WTC11 (cell line): ENCODE results near the gene IFITM5. TPM values are rescaled to one million over a fixed set of nuclear protein-coding genes. Genes with fewer than 3 reads are reported as not detected.
A peak's percentile ranks its signal among the peaks of the same experiment; 100 is the strongest.

ENCODE experiments used
- AR ChIP-seq: fragments of 250-450 bp; sonication (Bioruptor Pico); IDR thresholded peaks from 2 replicates; pipeline ENCODE4 v1.9.0; 2021; ENCODE audit warnings: mild to moderate bottlenecking
- ATF1 ChIP-seq: sonication (generic); formaldehyde crosslinking; IDR thresholded peaks from 2 replicates; pipeline ENCODE4 v1.8.1; 2023; ENCODE audit warnings: mild to moderate bottlenecking, moderate library complexity, missing genetic modification reagents
- ATF2 ChIP-seq: sonication (generic); formaldehyde crosslinking; IDR thresholded peaks from 2 replicates; pipeline ENCODE4 v1.8.1; 2022; ENCODE audit warnings: low read depth, missing genetic modification reagents, borderline replicate concordance
- CDX4 ChIP-seq: fragments of 250-450 bp; sonication (Bioruptor Pico); IDR thresholded peaks from 2 replicates; pipeline ENCODE4 v1.9.0; 2021; ENCODE audit warnings: moderate library complexity, mild to moderate bottlenecking, inconsistent platforms, borderline replicate concordance
- CREM ChIP-seq: sonication (generic); formaldehyde crosslinking; IDR thresholded peaks from 2 replicates; pipeline ENCODE4 v1.8.1; 2022; ENCODE audit warnings: mild to moderate bottlenecking, missing genetic modification reagents, moderate library complexity
- E2F4 ChIP-seq: sonication (generic); formaldehyde crosslinking; IDR thresholded peaks from 2 replicates; pipeline ENCODE4 v1.8.1; 2022; ENCODE audit warnings: low read depth, mild to moderate bottlenecking, moderate library complexity, missing genetic modification reagents, borderline replicate concordance
- E2F5 ChIP-seq: sonication (generic); formaldehyde crosslinking; IDR thresholded peaks from 2 replicates; pipeline ENCODE4 v1.8.1; 2022; ENCODE audit warnings: mild to moderate bottlenecking, moderate library complexity, missing genetic modification reagents
- EMX1 ChIP-seq: fragments of 250-450 bp; sonication (Bioruptor Pico); IDR thresholded peaks from 2 replicates; pipeline ENCODE4 v1.8.0; 2021; ENCODE audit warnings: mild to moderate bottlenecking
- ESRRA ChIP-seq: sonication (generic); formaldehyde crosslinking; IDR thresholded peaks from 2 replicates; pipeline ENCODE4 v1.8.1; 2022; ENCODE audit warnings: mild to moderate bottlenecking, missing genetic modification reagents, borderline replicate concordance
- FOXJ3 ChIP-seq: sonication (generic); formaldehyde crosslinking; IDR thresholded peaks from 2 replicates; pipeline ENCODE4 v1.9.0; 2021; ENCODE audit warnings: missing genetic modification reagents, mild to moderate bottlenecking, borderline replicate concordance
- FOXK1 ChIP-seq: sonication (generic); formaldehyde crosslinking; IDR thresholded peaks from 2 replicates; pipeline ENCODE4 v1.8.0; 2022; ENCODE audit warnings: mild to moderate bottlenecking, moderate library complexity, missing genetic modification reagents
- FOXP1 ChIP-seq: sonication (generic); formaldehyde crosslinking; IDR thresholded peaks from 2 replicates; pipeline ENCODE4 v1.8.0; 2022; ENCODE audit warnings: missing genetic modification reagents, mild to moderate bottlenecking, moderate library complexity, borderline replicate concordance
- FOXP4 ChIP-seq: sonication (generic); formaldehyde crosslinking; IDR thresholded peaks from 2 replicates; pipeline ENCODE4 v1.8.0; 2022; ENCODE audit warnings: mild to moderate bottlenecking, missing genetic modification reagents
- GTF2I ChIP-seq: fragments of 250-450 bp; sonication (Bioruptor Pico); conservative IDR thresholded peaks from 2 replicates; pipeline ENCODE4 v1.4.0; 2021; ENCODE audit warnings: mild to moderate bottlenecking
- KAT7 ChIP-seq: sonication (generic); formaldehyde crosslinking; IDR thresholded peaks from 2 replicates; pipeline ENCODE4 v1.8.1; 2023; ENCODE audit warnings: missing genetic modification reagents, mild to moderate bottlenecking, borderline replicate concordance
- MXD4 ChIP-seq: fragments of 250-450 bp; sonication (Bioruptor Pico); IDR thresholded peaks from 2 replicates; pipeline ENCODE4 v1.8.0; 2021; ENCODE audit warnings: mild to moderate bottlenecking, moderate library complexity, borderline replicate concordance
- MYBL2 ChIP-seq: sonication (generic); formaldehyde crosslinking; IDR thresholded peaks from 2 replicates; pipeline ENCODE4 v1.8.1; 2023; ENCODE audit warnings: mild to moderate bottlenecking, moderate library complexity, missing genetic modification reagents
- NFE2L1 ChIP-seq: sonication (generic); formaldehyde crosslinking; IDR thresholded peaks from 2 replicates; pipeline ENCODE4 v1.8.1; 2023; ENCODE audit warnings: missing genetic modification reagents
- NFYB ChIP-seq: sonication (generic); formaldehyde crosslinking; conservative IDR thresholded peaks from 2 replicates; pipeline ENCODE4 v1.8.0; 2022; ENCODE audit warnings: low read depth, missing genetic modification reagents
- NR1H2 ChIP-seq: sonication (generic); formaldehyde crosslinking; IDR thresholded peaks from 2 replicates; pipeline ENCODE4 v1.9.0; 2021; ENCODE audit warnings: mild to moderate bottlenecking, moderate library complexity, missing genetic modification reagents
- NR2C2 ChIP-seq: sonication (generic); formaldehyde crosslinking; IDR thresholded peaks from 2 replicates; pipeline ENCODE4 v1.8.0; 2022; ENCODE audit warnings: mild to moderate bottlenecking, missing genetic modification reagents
- PRRX2 ChIP-seq: fragments of 250-450 bp; sonication (Bioruptor Pico); IDR thresholded peaks from 2 replicates; pipeline ENCODE4 v1.8.0; 2021; ENCODE audit warnings: mild to moderate bottlenecking
- ZBTB21 ChIP-seq: sonication (generic); formaldehyde crosslinking; IDR thresholded peaks from 2 replicates; pipeline ENCODE4 v1.8.1; 2023; ENCODE audit warnings: mild to moderate bottlenecking, missing genetic modification reagents, borderline replicate concordance
- ZNF121 ChIP-seq: sonication (generic); formaldehyde crosslinking; IDR thresholded peaks from 2 replicates; pipeline ENCODE4 v1.8.0; 2023; ENCODE audit warnings: missing genetic modification reagents
- ZNF263 ChIP-seq: sonication (generic); formaldehyde crosslinking; IDR thresholded peaks from 2 replicates; pipeline ENCODE4 v1.8.1; 2022; ENCODE audit warnings: low read depth, mild to moderate bottlenecking, moderate library complexity, missing genetic modification reagents
- ZNF425 ChIP-seq: fragments of 250-450 bp; sonication (Bioruptor Pico); conservative IDR thresholded peaks from 2 replicates; pipeline ENCODE4 v1.9.0; 2021; ENCODE audit warnings: mild to moderate bottlenecking
- ZSCAN18 ChIP-seq: fragments of 250-450 bp; sonication (Bioruptor Pico); IDR thresholded peaks from 2 replicates; pipeline ENCODE4 v2.1.2; 2022; ENCODE audit warnings: mild to moderate bottlenecking, moderate library complexity
- total RNA-seq: library from RNA; stranded (reverse); gene quantifications from 3 replicates; pipeline ENCODE4 v1.2.3, GENCODE V29; 2021

Gene IFITM5
- total RNA-seq, 1 experiment from 2014 or later: not detected

- TF ChIP-seq NR1H2 (CRISPR knock-in tag) (no peak), ATF2 (CRISPR knock-in tag) (no peak), FOXP4 (no peak; the same call in 1 of the 2 replicates), GTF2I (CRISPR knock-in tag) (no peak), AR (CRISPR knock-in tag) (no peak), CDX4 (CRISPR knock-in tag) (no peak), ZNF121 (CRISPR knock-in tag) (no peak), ZBTB21 (no peak), NFYB (CRISPR knock-in tag) (0 out of 2 replicates have a peak, but pooled peaks have one; percentile 24), EMX1 (CRISPR knock-in tag) (no peak), FOXJ3 (CRISPR knock-in tag) (no peak), MXD4 (CRISPR knock-in tag) (no peak), ZSCAN18 (CRISPR knock-in tag) (no peak), ATF1 (CRISPR knock-in tag) (no peak), E2F5 (CRISPR knock-in tag) (no peak), FOXK1 (CRISPR knock-in tag) (0 out of 2 replicates have a peak, but pooled peaks have one; percentile 18), ZNF425 (CRISPR knock-in tag) (no peak), CREM (CRISPR knock-in tag) (no peak), FOXP1 (CRISPR knock-in tag) (peak; percentile 52; the same call in 1 of the 2 replicates), ZNF263 (CRISPR knock-in tag) (no peak), NR2C2 (CRISPR knock-in tag) (no peak), PRRX2 (CRISPR knock-in tag) (no peak), KAT7 (CRISPR knock-in tag) (no peak), E2F4 (CRISPR knock-in tag) (no peak), MYBL2 (CRISPR knock-in tag) (no peak), ESRRA (CRISPR knock-in tag) (no peak), NFE2L1 (CRISPR knock-in tag) (no peak)
Observed at GRCh38 chr11:316031-316701, 16.8 kb upstream of the IFITM5 start (continued).
